Astrocyte of the hippocampus (primary cell): ENCODE measurements around the gene CAPN5.
"Not testable (repeated sequence)": the region's sequence is repeated elsewhere in the genome, so short reads cannot be mapped to it uniquely, and the experiment has no call there.

Experiments used
- DNase-seq: peaks from one replicate; pipeline ENCODE4 v3.0.0; 2011; ENCODE audit warnings: low read depth, low spot score

Gene CAPN5

GRCh38 chr11:77066229-77067042 lies at the start of gene CAPN5:
Gene CAPN5, plus strand, starts transcription at chr11:77066971. Its CDS starts 17,916 bp downstream, at chr11:77084887.
- peak; percentile 99 for DNase-seq

GRCh38 chr11:77018396-77018924 lies 48.3 kb upstream of the CAPN5 start:
- DNase-seq, result not testable (repeated sequence)

GRCh38 chr11:77019976-77020595 lies 46.7 kb upstream of the CAPN5 start:
- peak; percentile 48 for DNase-seq

- DNase-seq, result no peak
Observed at GRCh38 chr11:77020734-77021133, 46.0 kb upstream of the CAPN5 start.

GRCh38 chr11:77024745-77025144 lies 42.0 kb upstream of the CAPN5 start:
- no peak for DNase-seq

- no peak for DNase-seq
Observed at GRCh38 chr11:77026221-77026620, 40.5 kb upstream of the CAPN5 start.

GRCh38 chr11:77026743-77027142 lies 40.0 kb upstream of the CAPN5 start:
- no peak for DNase-seq

GRCh38 chr11:77027275-77027674 lies 39.5 kb upstream of the CAPN5 start:
- DNase-seq, result peak; percentile 26

GRCh38 chr11:77029829-77030228 lies 36.9 kb upstream of the CAPN5 start:
- no peak for DNase-seq

- no peak for DNase-seq
Observed at GRCh38 chr11:77030834-77031414, 35.8 kb upstream of the CAPN5 start.

- DNase-seq, result no peak
Observed at GRCh38 chr11:77031599-77031998, 35.2 kb upstream of the CAPN5 start.

- no peak for DNase-seq
Observed at GRCh38 chr11:77035039-77035438, 31.7 kb upstream of the CAPN5 start.

GRCh38 chr11:77035580-77035979 lies 31.2 kb upstream of the CAPN5 start:
- no peak for DNase-seq

- DNase-seq, result no peak
Observed at GRCh38 chr11:77036398-77036797, 30.4 kb upstream of the CAPN5 start.

- no peak for DNase-seq
Observed at GRCh38 chr11:77037057-77037456, 29.7 kb upstream of the CAPN5 start.

- DNase-seq, result no peak
Observed at GRCh38 chr11:77038029-77038824, 28.5 kb upstream of the CAPN5 start.

- no peak for DNase-seq
Observed at GRCh38 chr11:77038825-77039326, 27.9 kb upstream of the CAPN5 start.

- DNase-seq, result peak; percentile 64
Observed at GRCh38 chr11:77039491-77040400, 27.0 kb upstream of the CAPN5 start.

GRCh38 chr11:77040401-77040777 lies 26.4 kb upstream of the CAPN5 start:
- DNase-seq, result no peak

- no peak for DNase-seq
Observed at GRCh38 chr11:77040889-77041288, 25.9 kb upstream of the CAPN5 start.
